SK-N-SH (cell line): ENCODE measurements around the gene GOLGA8S.

ENCODE experiments used
- CTCF ChIP-seq: fragments of 200-600 bp; sonication (generic); IDR thresholded peaks from 2 replicates; pipeline ENCODE4 v1.6.1; 2017; ENCODE audit warnings: antibody characterized with exemption, mild to moderate bottlenecking, moderate library complexity
- EP300 ChIP-seq, 2 experiments: IDR thresholded peaks; 2 replicates each; pipeline versions ENCODE4 v1.4.0 to v1.6.1; 2012; ENCODE audit warnings: borderline replicate concordance in 1 of 2, low read depth in 1 of 2, low read length in 1 of 2
- EZH2phosphoT487 ChIP-seq: fragments of 200-600 bp; sonication (generic); IDR thresholded peaks from 2 replicates; pipeline ENCODE4 v1.6.1; 2017; ENCODE audit warnings: low read depth, mixed run types, mild to moderate bottlenecking, antibody characterized with exemption, moderate library complexity, borderline replicate concordance
- POLR2AphosphoS5 ChIP-seq: IDR thresholded peaks from 2 replicates; pipeline ENCODE4 v1.6.1; 2012; ENCODE audit warnings: low read depth, low read length
- SMC3 ChIP-seq: IDR thresholded peaks from 2 replicates; pipeline ENCODE4 v1.6.1; 2012; ENCODE audit warnings: low read depth, low read length, improper control_type of control experiment
- TCF12 ChIP-seq: IDR thresholded peaks from 2 replicates; pipeline ENCODE4 v1.4.0; 2012
- USF1 ChIP-seq: IDR thresholded peaks from 2 replicates; pipeline ENCODE4 v1.4.0; 2012; ENCODE audit warnings: low read depth, borderline replicate concordance
- USF2 ChIP-seq: fragments of 150-350 bp; IDR thresholded peaks from 2 replicates; pipeline ENCODE4 v1.6.1; 2017; ENCODE audit warnings: antibody characterized with exemption, low read length, low read depth, borderline replicate concordance
- YY1 ChIP-seq: IDR thresholded peaks from 2 replicates; pipeline ENCODE4 v1.4.0; 2012; ENCODE audit warnings: low read depth, mild to moderate bottlenecking
- ZBTB33 ChIP-seq: IDR thresholded peaks from 2 replicates; pipeline ENCODE4 v1.4.0; 2012; ENCODE audit warnings: low read depth, borderline replicate concordance

GRCh38 chr15:23385886-23386430 lies 31.4 kb downstream of the GOLGA8S start:
- TF ChIP-seq SMC3: no peak
- TF ChIP-seq CTCF: no peak
- TF ChIP-seq USF1: no peak
- TF ChIP-seq EZH2phosphoT487: no peak
- TF ChIP-seq POLR2AphosphoS5: no peak
- no peak for TF ChIP-seq YY1
- TF ChIP-seq EP300 (IDR thresholded peaks at IDR 0.05; ENCODE audit: borderline replicate concordance in 1 of 2, low read depth in 1 of 2, low read length in 1 of 2): no peak
- TF ChIP-seq ZBTB33: no peak
- TF ChIP-seq USF2: no peak
- TF ChIP-seq TCF12: no peak
